Non-pigmented ciliary epithelial cell (primary cell): ENCODE measurements around the gene CLEC18A.
"Not testable (repeated sequence)": the region's sequence is repeated elsewhere in the genome, so short reads cannot be mapped to it uniquely, and the experiment has no call there.

ENCODE experiments used
- DNase-seq: peaks from one replicate; pipeline ENCODE4 v3.0.0-alpha.2; 2010; ENCODE audit warnings: low read depth

Gene CLEC18A

DNA sequence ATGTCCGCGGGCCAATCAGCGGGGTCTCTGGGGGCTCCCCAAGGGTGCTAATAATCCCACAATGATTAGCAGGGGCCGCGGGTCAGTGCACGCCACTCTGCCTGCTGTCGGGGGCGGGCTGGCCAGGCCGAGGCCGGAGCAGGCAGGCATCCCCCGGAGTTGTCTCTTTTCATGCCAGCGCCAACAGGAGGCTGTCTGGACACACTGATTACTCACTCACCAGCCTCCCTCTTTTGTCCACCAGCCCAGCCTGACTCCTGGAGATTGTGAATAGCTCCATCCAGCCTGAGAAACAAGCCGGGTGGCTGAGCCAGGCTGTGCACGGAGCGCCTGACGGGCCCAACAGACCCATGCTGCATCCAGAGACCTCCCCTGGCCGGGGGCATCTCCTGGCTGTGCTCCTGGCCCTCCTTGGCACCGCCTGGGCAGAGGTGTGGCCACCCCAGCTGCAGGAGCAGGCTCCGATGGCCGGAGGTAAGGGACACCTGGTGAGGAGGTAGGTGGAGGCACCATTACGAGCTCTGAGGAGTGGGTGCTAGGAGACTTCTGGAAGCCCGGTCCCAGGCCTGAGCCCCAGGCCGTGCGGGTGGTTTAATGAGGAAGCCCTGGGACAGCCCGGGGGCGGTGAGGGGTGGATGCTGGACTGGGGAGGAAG is at the start of gene CLEC18A:
Gene CLEC18A, plus strand, starts transcription at position 318 of the 655 bp plus-strand sequence. Its CDS starts 33 bp downstream, at position 351.
- DNase-seq, result not testable (repeated sequence)

DNA sequence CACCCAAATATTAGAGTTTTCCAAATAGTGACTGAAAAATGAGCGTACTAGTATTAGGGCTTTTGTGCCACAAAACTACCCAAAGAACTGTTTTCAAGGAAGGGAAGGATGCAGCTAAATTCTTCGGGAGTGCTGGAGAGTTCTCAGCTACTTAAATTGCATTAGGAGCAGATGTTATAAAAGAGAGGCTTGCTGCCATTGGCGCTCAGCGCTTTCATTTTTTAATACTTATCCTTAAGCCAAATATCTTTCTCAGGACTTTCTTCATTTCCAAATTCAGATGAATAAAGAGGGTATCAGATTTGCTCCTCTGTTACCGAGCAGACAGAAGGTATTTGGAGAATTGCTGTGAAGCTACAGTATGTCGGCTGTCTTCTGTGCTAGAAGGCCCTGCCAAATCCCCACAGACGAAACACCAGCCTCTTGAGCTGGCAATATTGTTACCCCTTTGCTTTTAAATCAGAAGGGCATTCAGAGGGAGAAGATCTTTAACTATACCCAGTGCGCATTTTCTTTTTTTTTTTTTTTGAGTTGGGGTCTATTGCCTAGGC is 47.2 kb upstream of the CLEC18A start:
- no peak for DNase-seq

DNA sequence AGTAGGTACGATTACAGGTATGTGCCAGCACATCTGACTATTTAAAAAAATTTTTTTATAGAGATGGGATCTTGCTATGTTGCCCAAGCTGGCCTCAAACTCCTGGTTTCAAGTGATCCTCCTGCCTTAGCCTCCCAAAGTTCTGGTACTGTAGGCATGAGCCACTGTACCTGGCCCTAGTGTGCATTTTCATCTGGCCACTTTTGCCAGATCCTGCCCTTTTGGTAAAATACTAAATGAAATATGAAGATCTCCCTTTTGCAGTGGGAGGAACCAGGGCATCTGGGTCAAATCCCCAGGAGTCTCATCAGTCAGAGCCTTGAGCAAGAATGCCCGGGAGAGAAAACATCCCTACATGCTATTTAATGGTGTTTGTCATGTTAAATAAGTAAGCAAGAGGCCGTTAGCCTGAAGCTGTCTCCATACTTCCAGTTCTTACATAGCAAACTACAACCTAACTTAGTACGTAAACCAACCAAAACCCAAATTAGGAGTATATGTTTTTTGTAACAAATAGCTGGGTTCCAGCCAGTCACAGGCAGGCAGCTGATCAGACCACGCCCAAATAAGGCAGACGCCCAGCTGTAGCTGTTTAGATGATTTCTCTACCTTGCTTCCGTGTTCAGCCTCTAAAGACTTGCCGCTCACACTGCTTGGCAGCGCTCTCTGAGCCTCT is 46.5 kb upstream of the CLEC18A start:
- no peak for DNase-seq

DNA sequence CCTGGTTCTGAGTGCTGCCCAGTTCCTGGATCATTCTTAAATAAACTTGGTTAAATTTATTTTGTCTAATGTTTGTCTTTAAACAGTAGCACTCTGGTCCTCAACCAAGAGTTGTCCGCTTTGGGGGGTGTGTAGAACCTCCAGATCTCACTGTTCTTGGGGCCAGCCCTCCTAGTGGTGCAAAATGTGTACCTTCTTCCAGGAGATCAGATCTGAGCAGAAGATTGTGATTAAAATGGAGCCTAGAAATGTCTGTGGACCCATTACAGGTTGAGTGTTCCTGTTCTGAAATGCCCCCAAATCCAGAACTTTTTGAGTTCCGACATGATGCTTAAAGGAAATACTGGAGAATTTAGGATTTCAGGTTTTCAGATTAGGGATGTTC is 46.0 kb upstream of the CLEC18A start:
- DNase-seq, result no peak

DNA sequence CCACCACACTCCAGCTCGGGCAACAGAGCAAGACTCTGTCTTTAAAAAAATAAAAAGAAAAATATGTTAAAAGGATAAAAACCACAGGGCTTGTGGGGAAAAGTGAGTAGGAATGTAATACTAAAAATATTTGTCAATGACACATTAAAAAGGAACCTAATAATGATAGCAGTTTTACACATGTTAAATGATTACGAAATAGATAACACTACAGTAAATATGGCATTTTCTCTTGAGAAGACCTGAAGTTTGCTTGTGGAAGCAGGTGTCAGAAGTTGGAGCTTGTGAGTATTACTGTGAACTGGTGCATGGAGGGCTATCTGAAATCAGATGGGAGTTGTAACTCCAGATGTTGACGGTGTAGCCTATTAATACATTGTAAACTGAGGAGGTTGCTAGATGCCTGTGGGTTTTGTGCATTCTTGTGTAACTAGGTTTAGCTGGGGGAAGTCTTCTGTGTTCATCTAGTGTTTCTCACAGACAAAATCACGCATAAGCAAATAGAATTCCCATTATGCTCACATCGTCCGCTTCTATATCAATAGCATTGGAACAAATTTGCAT is 44.2 kb upstream of the CLEC18A start:
- DNase-seq, result peak; percentile 82

GRCh38 chr16:69909043-69909442 is 42.1 kb upstream of the CLEC18A start:
- DNase-seq, result no peak

DNA sequence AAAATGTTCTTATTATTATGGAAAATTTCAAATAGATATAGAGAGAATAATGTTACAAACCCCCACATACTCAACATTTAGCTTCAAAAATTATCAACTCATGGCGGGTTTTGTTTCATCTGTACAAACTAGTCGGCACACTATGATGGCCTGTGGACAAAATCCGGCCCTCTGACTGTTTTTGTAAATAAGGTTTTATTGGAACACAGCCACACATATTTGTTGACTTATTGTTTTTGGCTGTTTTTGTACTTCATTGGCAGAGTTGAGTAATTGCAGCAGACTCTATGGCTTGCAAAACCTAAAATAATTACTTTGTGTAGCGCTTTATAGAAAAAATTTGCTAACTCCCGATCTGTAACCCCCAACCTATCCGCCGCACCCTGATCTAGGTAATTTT is 41.4 kb upstream of the CLEC18A start:
- no peak for DNase-seq

DNA sequence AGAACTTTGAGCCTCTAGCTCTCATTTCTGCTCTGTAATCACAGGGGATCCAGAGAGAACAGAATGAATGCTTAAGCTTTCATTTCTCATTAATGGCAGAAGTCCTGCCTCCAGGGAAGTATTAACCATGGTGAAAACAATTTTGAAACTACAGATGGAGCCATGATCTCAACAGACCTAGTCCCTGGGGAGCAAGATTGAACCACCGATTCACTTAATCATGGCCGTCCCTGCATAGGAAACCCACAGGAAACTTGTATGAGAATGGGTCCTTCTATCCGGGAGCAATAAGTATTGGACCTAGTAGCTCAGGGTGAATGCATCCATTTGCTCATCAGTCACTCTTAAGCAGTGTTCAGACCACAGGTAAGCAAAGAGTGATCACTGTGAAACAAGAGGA is 40.2 kb upstream of the CLEC18A start:
- no peak for DNase-seq

GRCh38 chr16:69916462-69916861 is 34.7 kb upstream of the CLEC18A start:
- no peak for DNase-seq

GRCh38 chr16:69917311-69917710 is 33.8 kb upstream of the CLEC18A start:
- no peak for DNase-seq

- DNase-seq, result peak; percentile 85
These were observed 33.4 kb upstream of the CLEC18A start for GRCh38 chr16:69917739-69918138.

- no peak for DNase-seq
These were observed 32.9 kb upstream of the CLEC18A start for GRCh38 chr16:69918241-69918640.

DNA sequence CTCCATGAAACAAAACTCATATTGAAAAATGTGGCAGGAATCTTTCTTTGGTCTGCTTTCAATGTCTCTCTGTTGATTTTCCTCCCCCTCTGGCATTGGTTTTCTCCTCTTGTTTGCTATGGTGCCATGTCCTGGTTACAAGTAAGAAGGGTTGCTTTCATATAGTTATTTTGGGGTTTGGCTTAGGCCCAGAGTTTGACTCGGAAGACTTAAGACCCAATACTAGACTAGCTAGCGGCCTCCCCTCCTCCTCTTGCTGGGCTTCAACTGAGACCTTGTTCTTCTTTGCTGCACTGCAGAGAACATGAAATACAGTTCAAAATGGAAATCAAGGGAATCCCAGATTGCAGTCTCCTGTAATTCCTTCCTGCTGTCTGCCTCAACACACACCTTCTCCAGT is 30.0 kb upstream of the CLEC18A start:
- DNase-seq, result no peak

- DNase-seq, result no peak
These were observed 28.9 kb upstream of the CLEC18A start for GRCh38 chr16:69922200-69922599.

DNA sequence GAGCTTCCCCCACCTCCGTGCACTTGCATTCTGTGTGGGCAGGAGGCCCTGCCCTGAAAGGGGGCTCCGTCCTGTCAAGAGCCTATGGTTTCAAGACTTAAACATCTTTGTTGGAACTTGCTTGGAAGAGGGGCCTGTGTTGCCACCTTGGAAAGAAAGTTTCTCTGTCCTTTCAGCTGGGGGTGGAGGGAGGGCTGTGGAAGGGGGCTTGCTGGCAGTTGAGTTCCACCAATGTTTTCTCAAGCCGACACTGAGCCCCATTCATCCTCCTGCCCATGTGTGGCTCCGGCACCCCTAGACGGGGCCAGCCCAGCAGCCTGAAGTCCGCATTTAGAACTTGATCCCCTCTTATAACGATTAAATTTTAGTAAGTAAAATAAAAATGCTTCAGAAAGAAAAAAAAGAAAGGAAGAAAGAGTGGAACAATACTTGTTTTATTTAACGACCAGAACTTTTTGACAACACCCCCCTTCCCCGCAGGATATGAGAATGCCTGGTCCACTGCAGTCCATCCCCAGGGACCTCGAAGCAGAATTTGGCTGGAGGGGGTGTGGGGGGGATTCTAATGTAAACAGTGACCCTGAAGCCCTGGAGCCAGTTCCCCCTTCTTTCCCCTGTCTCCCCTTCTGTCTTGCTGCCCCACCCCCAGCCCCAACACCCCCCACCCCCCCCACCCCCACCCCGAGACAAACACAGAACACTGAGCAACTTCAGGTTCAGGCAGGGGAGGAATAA is 26.9 kb upstream of the CLEC18A start:
- DNase-seq, result no peak

DNA sequence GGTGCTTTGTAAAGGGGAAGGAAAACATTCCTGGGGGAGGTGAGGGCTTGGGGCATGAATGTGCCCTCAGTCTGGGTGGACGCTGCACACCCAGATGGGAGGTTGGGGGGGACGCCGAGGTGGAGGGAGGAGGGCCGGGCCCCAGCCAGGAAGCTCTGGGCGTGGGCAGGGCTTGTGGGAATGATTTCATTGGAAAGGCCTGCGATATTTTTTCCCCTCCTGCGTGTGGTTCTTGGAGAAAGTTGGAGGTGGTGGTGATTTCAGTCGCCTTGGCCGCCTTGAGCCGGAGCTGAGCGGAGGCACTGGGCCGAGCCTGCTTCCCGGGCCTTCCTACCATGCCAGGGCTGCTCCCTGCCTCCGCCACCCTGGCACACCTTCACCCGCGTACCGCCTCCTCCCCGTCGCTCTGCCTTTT is 26.4 kb upstream of the CLEC18A start:
- peak; percentile 65 for DNase-seq

- DNase-seq, result no peak
These were observed 25.8 kb upstream of the CLEC18A start for GRCh38 chr16:69925311-69925710.

DNA sequence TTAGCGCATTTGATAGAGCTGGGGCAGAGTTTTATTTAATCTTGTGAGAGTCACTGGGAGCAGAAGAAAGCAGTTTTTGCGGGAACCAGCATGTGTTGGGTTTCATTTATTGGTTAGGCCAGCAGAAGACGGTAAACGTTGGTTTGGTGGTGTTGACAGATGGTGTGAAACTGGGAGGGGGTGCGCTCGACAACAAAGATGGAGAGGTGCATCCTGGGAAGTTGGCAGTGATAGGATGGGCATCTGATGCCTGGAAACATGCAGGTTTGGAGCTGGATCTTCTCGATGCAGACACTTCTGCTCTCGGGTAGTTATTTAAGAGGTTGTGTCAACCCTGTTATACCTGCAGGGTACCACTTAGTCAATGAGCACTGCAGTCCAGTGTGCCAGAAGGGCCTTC is 24.9 kb upstream of the CLEC18A start:
- DNase-seq, result no peak

GRCh38 chr16:69927056-69927757 is 23.9 kb upstream of the CLEC18A start:
- DNase-seq, result no peak

- no peak for DNase-seq
These were observed 22.2 kb upstream of the CLEC18A start for GRCh38 chr16:69928856-69929400.

GRCh38 chr16:69929480-69929879 is 21.7 kb upstream of the CLEC18A start:
- DNase-seq, result no peak
